ENCODE results near the gene EFL1. TPM values are rescaled to one million over a fixed set of nuclear protein-coding genes. Genes with fewer than 3 reads are reported as not detected.

EFL1 gene
- total and polyA plus RNA-seq, 10 of the 15 experiments (the other 5 are each of a cell fraction or from before 2014, with no cell fraction given), result 6.2 to 42.3 (median 24.7) TPM

GRCh38 chr15:82158811-82159210 lies 103.7 kb downstream of the EFL1 start:
- Histone ChIP-seq H3K4me3 (no peak overlapping the region), H3K9me3 (replicated peaks; ENCODE audit: control insufficient read depth, insufficient read depth, low read length) (no peaks in the 10 kb centered on the region), H4K20me1 (ENCODE audit: control insufficient read depth, insufficient read depth) (no peaks in the 10 kb centered on the region), H2AFZ (ENCODE audit: control insufficient read depth, low read depth, low read length) (no peak overlapping the region), H3K79me2 (ENCODE audit: control insufficient read depth, insufficient read depth, low read length) (no peaks in the 10 kb centered on the region), H3K4me1 (ENCODE audit: control insufficient read depth, insufficient read depth, low read length) (no peaks in the 10 kb centered on the region), H3K36me3 (ENCODE audit: control insufficient read depth in 2 of 2, insufficient read depth in 2 of 2, low read length in 1 of 2) (peaks cover 0 to 15% of the 10 kb centered on the region in 2 experiments; a peak in 2 of 4 replicates), H3K9ac (ENCODE audit: control insufficient read depth, insufficient read depth, low read length) (no peak overlapping the region), H3K4me2 (ENCODE audit: control insufficient read depth, insufficient read depth) (no peak overlapping the region), H3K27me3 (replicated peaks in 1 of 2; ENCODE audit: control insufficient read depth in 2 of 2, insufficient read depth in 2 of 2, low read length in 1 of 2) (no peaks in the 10 kb centered on the region), H3K27ac (ENCODE audit: control insufficient read depth, insufficient read depth) (no peak overlapping the region)
- CTCF ChIA-PET, result interaction anchor here (0.6 to 2.0 kb wide), 5 partner anchors 18 to 60 kb away, joined by 3 to 8 read pairs (median 5); no protein-coding TSS in a partner anchor
- ATAC-seq, result no peak
- SMC1A ChIA-PET (ENCODE audit: uncharacterized antibody, unreplicated experiment), result interaction anchor here (1.1 to 2.3 kb wide), 4 partner anchors 11 to 38 kb away, joined by 3 to 6 read pairs (median 4); no protein-coding TSS in a partner anchor
- no peak for DNase-seq (ENCODE audit: low read depth, low spot score)
- 95% methylated on average over 4 of the region's 4 CpGs for WGBS (ENCODE audit: insufficient coverage, insufficient replicate concordance, low lambda C conversion rate, missing lambda C conversion rate)
- RAD21 ChIA-PET (ENCODE audit: unreplicated experiment), result no interaction called here
- BruUV-seq (replicated peaks), result no TSS peak
- in situ Hi-C loops (cut with MboI) (no loop called here), intact Hi-C loops (cut with micrococcal nuclease; ENCODE audit: unreplicated experiment) (no loop called here)
- TF ChIP-seq YBX1 (IDR thresholded peaks at IDR 0.05), result no peak
- no peak for TF ChIP-seq DPF2 (IDR thresholded peaks at IDR 0.05)
- TF ChIP-seq MEF2A (IDR thresholded peaks at IDR 0.05; ENCODE audit: insufficient read depth, low read depth, low read length), result no peak
- no peak for TF ChIP-seq POLR2A (IDR thresholded peaks at IDR 0.05; ENCODE audit: low read depth, low read length)
- TF ChIP-seq BACH1 (IDR thresholded peaks at IDR 0.05; ENCODE audit: borderline replicate concordance), result no peak
- TF ChIP-seq E2F4 (IDR thresholded peaks at IDR 0.05; ENCODE audit: low read depth, low read length), result no peak
- TF ChIP-seq CREB1 (IDR thresholded peaks at IDR 0.05; ENCODE audit: low read depth), result no peak
- no peak for TF ChIP-seq CBX3 (IDR thresholded peaks at IDR 0.05; ENCODE audit: borderline replicate concordance, low read depth)
- POLR2A ChIA-PET, result no interaction called here
- FAIRE-seq, result no peak

GRCh38 chr15:82150645-82151044 lies 111.9 kb downstream of the EFL1 start:
- no peak for FAIRE-seq
- Histone ChIP-seq H3K36me3 (ENCODE audit: control insufficient read depth in 2 of 2, insufficient read depth in 2 of 2, low read length in 1 of 2) (peaks cover 3 to 4% of the 10 kb centered on the region in 2 experiments; a peak in 3 of 4 replicates), H3K4me2 (ENCODE audit: control insufficient read depth, insufficient read depth) (no peak overlapping the region), H2AFZ (ENCODE audit: control insufficient read depth, low read depth, low read length) (no peak overlapping the region), H4K20me1 (ENCODE audit: control insufficient read depth, insufficient read depth) (no peaks in the 10 kb centered on the region), H3K9me3 (replicated peaks; ENCODE audit: control insufficient read depth, insufficient read depth, low read length) (no peaks in the 10 kb centered on the region), H3K4me3 (no peak overlapping the region), H3K27me3 (replicated peaks in 1 of 2; ENCODE audit: control insufficient read depth in 2 of 2, insufficient read depth in 2 of 2, low read length in 1 of 2) (no peaks in the 10 kb centered on the region), H3K4me1 (ENCODE audit: control insufficient read depth, insufficient read depth, low read length) (no peaks in the 10 kb centered on the region), H3K79me2 (ENCODE audit: control insufficient read depth, insufficient read depth, low read length) (no peaks in the 10 kb centered on the region), H3K9ac (ENCODE audit: control insufficient read depth, insufficient read depth, low read length) (no peak overlapping the region), H3K27ac (ENCODE audit: control insufficient read depth, insufficient read depth) (no peak overlapping the region)
- no TSS peak for BruUV-seq (replicated peaks)
- ChIA-PET RAD21 (ENCODE audit: unreplicated experiment) (no interaction called here), SMC1A (ENCODE audit: uncharacterized antibody, unreplicated experiment) (interaction anchor here (0.9 kb wide), 1 partner anchor 47 kb away, joined by 4 read pairs; no protein-coding TSS in a partner anchor), CTCF (no interaction called here), POLR2A (no interaction called here)
- no peak for DNase-seq (ENCODE audit: low read depth, low spot score)
- WGBS (ENCODE audit: insufficient coverage, insufficient replicate concordance, low lambda C conversion rate, missing lambda C conversion rate), result 95% methylated on average over 1 of the region's 1 CpG
- in situ Hi-C loops (cut with MboI), result no loop called here
- intact Hi-C loops (cut with micrococcal nuclease; ENCODE audit: unreplicated experiment), result no loop called here
- ATAC-seq, result no peak
- TF ChIP-seq SMARCA5 (IDR thresholded peaks at IDR 0.05), result no peak
- no peak for TF ChIP-seq MEF2B (IDR thresholded peaks at IDR 0.05; ENCODE audit: partially characterized antibody, poor library complexity, severe bottlenecking)
- no peak for TF ChIP-seq ATF7 (IDR thresholded peaks at IDR 0.05; ENCODE audit: low read depth)

Measured in GM12878 (cell line).